WTC11 (cell line): Measurements from ENCODE around the gene CBLB. TPM values are rescaled to one million over a fixed set of nuclear protein-coding genes. Genes with fewer than 3 reads are reported as not detected.

ENCODE experiments used
- ATAC-seq: fragments of 200-7000 bp; cut with Tn5 transposase; 2 replicates; pipeline ENCODE4 v1.10.0; 2021; ENCODE audit warnings: mild to moderate bottlenecking, moderate library complexity
- CTCF ChIA-PET: fragments of 300-600 bp; sonication (Branson Sonifier 250); formaldehyde crosslinking; loops from one replicate; lab custom pipeline; 2021; ENCODE audit warnings: antibody characterized with exemption; lab: Charles Lee
- POLR2A ChIA-PET: fragments of 350-600 bp; sonication (Branson Sonifier 250); formaldehyde crosslinking; loops from one replicate; lab custom pipeline; 2021; ENCODE audit warnings: antibody characterized with exemption; lab: Charles Lee
- DNase-seq: peaks from one replicate; pipeline ENCODE4 v3.0.0; 2021; ENCODE audit warnings: low spot score
- H3K27ac Mint-ChIP-seq: 2 replicates; pipeline ENCODE4 v1.8.0; 2021; ENCODE audit warnings: mixed read lengths
- H3K27me3 Mint-ChIP-seq: 2 replicates; pipeline ENCODE4 v1.8.0; 2021; ENCODE audit warnings: low read depth, mild to moderate bottlenecking, moderate library complexity, mixed read lengths
- H3K36me3 Mint-ChIP-seq: 2 replicates; pipeline ENCODE4 v1.8.0; 2021; ENCODE audit warnings: mixed read lengths
- H3K4me1 Mint-ChIP-seq: 2 replicates; pipeline ENCODE4 v1.8.0; 2022; ENCODE audit warnings: mixed read lengths
- H3K4me3 Mint-ChIP-seq: 2 replicates; pipeline ENCODE4 v1.8.0; 2021; ENCODE audit warnings: mild to moderate bottlenecking, moderate library complexity, mixed read lengths
- H3K9me3 Mint-ChIP-seq: 2 replicates; pipeline ENCODE4 v1.8.0; 2021; ENCODE audit warnings: mixed read lengths
- ATF1 ChIP-seq: sonication (generic); formaldehyde crosslinking; IDR thresholded peaks from 2 replicates; pipeline ENCODE4 v1.8.1; 2023; ENCODE audit warnings: mild to moderate bottlenecking, moderate library complexity, missing genetic modification reagents
- CREB1 ChIP-seq: sonication (generic); formaldehyde crosslinking; IDR thresholded peaks from 2 replicates; pipeline ENCODE4 v1.8.0; 2023; ENCODE audit warnings: mild to moderate bottlenecking, missing genetic modification reagents
- ESRRA ChIP-seq: sonication (generic); formaldehyde crosslinking; IDR thresholded peaks from 2 replicates; pipeline ENCODE4 v1.8.1; 2022; ENCODE audit warnings: mild to moderate bottlenecking, missing genetic modification reagents, borderline replicate concordance
- FOXJ3 ChIP-seq: sonication (generic); formaldehyde crosslinking; IDR thresholded peaks from 2 replicates; pipeline ENCODE4 v1.9.0; 2021; ENCODE audit warnings: missing genetic modification reagents, mild to moderate bottlenecking, borderline replicate concordance
- IRF2 ChIP-seq: sonication (generic); formaldehyde crosslinking; IDR thresholded peaks from 2 replicates; pipeline ENCODE4 v1.8.0; 2022; ENCODE audit warnings: low read depth, missing genetic modification reagents, borderline replicate concordance
- JUN ChIP-seq: sonication (generic); formaldehyde crosslinking; IDR thresholded peaks from 2 replicates; pipeline ENCODE4 v1.8.0; 2023; ENCODE audit warnings: mild to moderate bottlenecking, missing genetic modification reagents
- KAT7 ChIP-seq: sonication (generic); formaldehyde crosslinking; IDR thresholded peaks from 2 replicates; pipeline ENCODE4 v1.8.1; 2023; ENCODE audit warnings: missing genetic modification reagents, mild to moderate bottlenecking, borderline replicate concordance
- MYBL2 ChIP-seq: sonication (generic); formaldehyde crosslinking; IDR thresholded peaks from 2 replicates; pipeline ENCODE4 v1.8.1; 2023; ENCODE audit warnings: mild to moderate bottlenecking, moderate library complexity, missing genetic modification reagents
- NFE2L1 ChIP-seq: sonication (generic); formaldehyde crosslinking; IDR thresholded peaks from 2 replicates; pipeline ENCODE4 v1.8.1; 2023; ENCODE audit warnings: missing genetic modification reagents
- RELA ChIP-seq: sonication (generic); formaldehyde crosslinking; IDR thresholded peaks from 2 replicates; pipeline ENCODE4 v1.8.1; 2022; ENCODE audit warnings: missing genetic modification reagents, mild to moderate bottlenecking, borderline replicate concordance
- SMAD4 ChIP-seq: sonication (generic); formaldehyde crosslinking; IDR thresholded peaks from 2 replicates; pipeline ENCODE4 v1.8.0; 2022; ENCODE audit warnings: mild to moderate bottlenecking, missing genetic modification reagents
- SP1 ChIP-seq: sonication (generic); formaldehyde crosslinking; conservative IDR thresholded peaks from 2 replicates; pipeline ENCODE4 v1.8.1; 2022; ENCODE audit warnings: missing genetic modification reagents
- ZNF232 ChIP-seq: sonication (generic); formaldehyde crosslinking; IDR thresholded peaks from 2 replicates; pipeline ENCODE4 v1.8.0; 2022; ENCODE audit warnings: mild to moderate bottlenecking, missing genetic modification reagents
- total RNA-seq: library from RNA; stranded (reverse); gene quantifications from 3 replicates; pipeline ENCODE4 v1.2.3, GENCODE V29; 2021
- TF ChIP-seq, protein P1 (sequence below): sonication (generic); formaldehyde crosslinking; IDR thresholded peaks from 2 replicates; pipeline ENCODE4 v1.8.0; 2022; ENCODE audit warnings: missing genetic modification reagents
- TF ChIP-seq, protein P2 (sequence below): sonication (generic); formaldehyde crosslinking; IDR thresholded peaks from 2 replicates; pipeline ENCODE4 v1.8.1; 2023; ENCODE audit warnings: mild to moderate bottlenecking, missing genetic modification reagents
- TF ChIP-seq, protein P3 (sequence below): sonication (generic); formaldehyde crosslinking; IDR thresholded peaks from 2 replicates; pipeline ENCODE4 v1.8.1; 2023; ENCODE audit warnings: mild to moderate bottlenecking, moderate library complexity, missing genetic modification reagents
- TF ChIP-seq, protein P4 (sequence below): fragments of 250-450 bp; sonication (Bioruptor Pico); IDR thresholded peaks from 2 replicates; pipeline ENCODE4 v2.1.2; 2022; ENCODE audit warnings: mild to moderate bottlenecking, moderate library complexity
- TF ChIP-seq, protein P5 (sequence below): fragments of 250-450 bp; sonication (Bioruptor Pico); IDR thresholded peaks from 2 replicates; pipeline ENCODE4 v1.9.0; 2021; ENCODE audit warnings: moderate library complexity, mild to moderate bottlenecking, inconsistent platforms, borderline replicate concordance
- TF ChIP-seq, protein P6 (sequence below): sonication (generic); formaldehyde crosslinking; IDR thresholded peaks from 2 replicates; pipeline ENCODE4 v1.8.1; 2022; ENCODE audit warnings: low read depth, missing genetic modification reagents, borderline replicate concordance

CBLB gene
- total RNA-seq, 1 experiment from 2014 or later = 19.8 TPM

DNA sequence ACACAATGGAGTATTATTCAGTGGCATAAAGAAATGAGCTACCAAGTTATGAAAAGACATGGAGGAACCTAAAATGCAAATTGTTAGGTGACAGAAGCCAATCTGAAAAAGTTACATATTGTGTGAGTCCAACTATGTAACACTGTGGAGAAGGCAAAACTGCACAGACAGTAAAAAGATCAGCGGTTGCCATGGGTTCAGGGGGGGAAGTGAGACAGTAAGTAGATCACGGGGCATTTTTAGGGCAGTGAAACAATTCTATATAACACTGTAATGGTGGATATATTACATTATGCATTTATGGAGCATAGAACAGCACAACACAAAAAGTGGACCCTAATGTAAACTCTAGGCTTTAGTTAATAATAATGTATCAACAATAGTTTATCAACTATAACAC lies 17.6 kb downstream of the CBLB start:
- peaks cover 15% of the 10 kb centered on the region for H3K36me3 Mint-ChIP-seq
- H3K27ac Mint-ChIP-seq = no peak overlapping the region
- no peak overlapping the region for H3K4me3 Mint-ChIP-seq
- no peaks in the 10 kb centered on the region for H3K9me3 Mint-ChIP-seq
- H3K27me3 Mint-ChIP-seq = no peaks in the 10 kb centered on the region; the same call in 1 of the 2 replicates
- ChIA-PET POLR2A (interaction anchor here (0.5 kb wide), 1 partner anchor 10 kb away, joined by 4 read pairs; no protein-coding TSS in a partner anchor), CTCF (no interaction called here)
- TF ChIP-seq, protein P1, sequence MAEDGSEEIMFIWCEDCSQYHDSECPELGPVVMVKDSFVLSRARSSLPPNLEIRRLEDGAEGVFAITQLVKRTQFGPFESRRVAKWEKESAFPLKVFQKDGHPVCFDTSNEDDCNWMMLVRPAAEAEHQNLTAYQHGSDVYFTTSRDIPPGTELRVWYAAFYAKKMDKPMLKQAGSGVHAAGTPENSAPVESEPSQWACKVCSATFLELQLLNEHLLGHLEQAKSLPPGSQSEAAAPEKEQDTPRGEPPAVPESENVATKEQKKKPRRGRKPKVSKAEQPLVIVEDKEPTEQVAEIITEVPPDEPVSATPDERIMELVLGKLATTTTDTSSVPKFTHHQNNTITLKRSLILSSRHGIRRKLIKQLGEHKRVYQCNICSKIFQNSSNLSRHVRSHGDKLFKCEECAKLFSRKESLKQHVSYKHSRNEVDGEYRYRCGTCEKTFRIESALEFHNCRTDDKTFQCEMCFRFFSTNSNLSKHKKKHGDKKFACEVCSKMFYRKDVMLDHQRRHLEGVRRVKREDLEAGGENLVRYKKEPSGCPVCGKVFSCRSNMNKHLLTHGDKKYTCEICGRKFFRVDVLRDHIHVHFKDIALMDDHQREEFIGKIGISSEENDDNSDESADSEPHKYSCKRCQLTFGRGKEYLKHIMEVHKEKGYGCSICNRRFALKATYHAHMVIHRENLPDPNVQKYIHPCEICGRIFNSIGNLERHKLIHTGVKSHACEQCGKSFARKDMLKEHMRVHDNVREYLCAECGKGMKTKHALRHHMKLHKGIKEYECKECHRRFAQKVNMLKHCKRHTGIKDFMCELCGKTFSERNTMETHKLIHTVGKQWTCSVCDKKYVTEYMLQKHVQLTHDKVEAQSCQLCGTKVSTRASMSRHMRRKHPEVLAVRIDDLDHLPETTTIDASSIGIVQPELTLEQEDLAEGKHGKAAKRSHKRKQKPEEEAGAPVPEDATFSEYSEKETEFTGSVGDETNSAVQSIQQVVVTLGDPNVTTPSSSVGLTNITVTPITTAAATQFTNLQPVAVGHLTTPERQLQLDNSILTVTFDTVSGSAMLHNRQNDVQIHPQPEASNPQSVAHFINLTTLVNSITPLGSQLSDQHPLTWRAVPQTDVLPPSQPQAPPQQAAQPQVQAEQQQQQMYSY (CRISPR knock-in tag) = no peak
- TF ChIP-seq, protein P2, sequence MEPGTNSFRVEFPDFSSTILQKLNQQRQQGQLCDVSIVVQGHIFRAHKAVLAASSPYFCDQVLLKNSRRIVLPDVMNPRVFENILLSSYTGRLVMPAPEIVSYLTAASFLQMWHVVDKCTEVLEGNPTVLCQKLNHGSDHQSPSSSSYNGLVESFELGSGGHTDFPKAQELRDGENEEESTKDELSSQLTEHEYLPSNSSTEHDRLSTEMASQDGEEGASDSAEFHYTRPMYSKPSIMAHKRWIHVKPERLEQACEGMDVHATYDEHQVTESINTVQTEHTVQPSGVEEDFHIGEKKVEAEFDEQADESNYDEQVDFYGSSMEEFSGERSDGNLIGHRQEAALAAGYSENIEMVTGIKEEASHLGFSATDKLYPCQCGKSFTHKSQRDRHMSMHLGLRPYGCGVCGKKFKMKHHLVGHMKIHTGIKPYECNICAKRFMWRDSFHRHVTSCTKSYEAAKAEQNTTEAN (CRISPR knock-in tag) = no peak
- TF ChIP-seq FOXJ3 = no peak
- TF ChIP-seq CREB1 = no peak
- no peak for TF ChIP-seq JUN (CRISPR knock-in tag)
- TF ChIP-seq ATF1 = no peak
- TF ChIP-seq, protein P3, sequence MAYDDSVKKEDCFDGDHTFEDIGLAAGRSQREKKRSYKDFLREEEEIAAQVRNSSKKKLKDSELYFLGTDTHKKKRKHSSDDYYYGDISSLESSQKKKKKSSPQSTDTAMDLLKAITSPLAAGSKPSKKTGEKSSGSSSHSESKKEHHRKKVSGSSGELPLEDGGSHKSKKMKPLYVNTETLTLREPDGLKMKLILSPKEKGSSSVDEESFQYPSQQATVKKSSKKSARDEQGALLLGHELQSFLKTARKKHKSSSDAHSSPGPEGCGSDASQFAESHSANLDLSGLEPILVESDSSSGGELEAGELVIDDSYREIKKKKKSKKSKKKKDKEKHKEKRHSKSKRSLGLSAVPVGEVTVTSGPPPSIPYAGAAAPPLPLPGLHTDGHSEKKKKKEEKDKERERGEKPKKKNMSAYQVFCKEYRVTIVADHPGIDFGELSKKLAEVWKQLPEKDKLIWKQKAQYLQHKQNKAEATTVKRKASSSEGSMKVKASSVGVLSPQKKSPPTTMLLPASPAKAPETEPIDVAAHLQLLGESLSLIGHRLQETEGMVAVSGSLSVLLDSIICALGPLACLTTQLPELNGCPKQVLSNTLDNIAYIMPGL = no peak
- TF ChIP-seq ESRRA = no peak
- no peak for TF ChIP-seq NFE2L1 (CRISPR knock-in tag)
- TF ChIP-seq MYBL2 (CRISPR knock-in tag) = no peak
- TF ChIP-seq, protein P4, sequence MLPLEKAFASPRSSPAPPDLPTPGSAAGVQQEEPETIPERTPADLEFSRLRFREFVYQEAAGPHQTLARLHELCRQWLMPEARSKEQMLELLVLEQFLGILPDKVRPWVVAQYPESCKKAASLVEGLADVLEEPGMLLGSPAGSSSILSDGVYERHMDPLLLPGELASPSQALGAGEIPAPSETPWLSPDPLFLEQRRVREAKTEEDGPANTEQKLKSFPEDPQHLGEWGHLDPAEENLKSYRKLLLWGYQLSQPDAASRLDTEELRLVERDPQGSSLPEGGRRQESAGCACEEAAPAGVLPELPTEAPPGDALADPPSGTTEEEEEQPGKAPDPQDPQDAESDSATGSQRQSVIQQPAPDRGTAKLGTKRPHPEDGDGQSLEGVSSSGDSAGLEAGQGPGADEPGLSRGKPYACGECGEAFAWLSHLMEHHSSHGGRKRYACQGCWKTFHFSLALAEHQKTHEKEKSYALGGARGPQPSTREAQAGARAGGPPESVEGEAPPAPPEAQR (CRISPR knock-in tag) = no peak
- TF ChIP-seq, protein P5, sequence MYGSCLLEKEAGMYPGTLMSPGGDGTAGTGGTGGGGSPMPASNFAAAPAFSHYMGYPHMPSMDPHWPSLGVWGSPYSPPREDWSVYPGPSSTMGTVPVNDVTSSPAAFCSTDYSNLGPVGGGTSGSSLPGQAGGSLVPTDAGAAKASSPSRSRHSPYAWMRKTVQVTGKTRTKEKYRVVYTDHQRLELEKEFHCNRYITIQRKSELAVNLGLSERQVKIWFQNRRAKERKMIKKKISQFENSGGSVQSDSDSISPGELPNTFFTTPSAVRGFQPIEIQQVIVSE (CRISPR knock-in tag) = no peak
- TF ChIP-seq KAT7 (CRISPR knock-in tag) = no peak
- TF ChIP-seq SP1 (CRISPR knock-in tag) = no peak
- no peak for TF ChIP-seq ZNF232 (CRISPR knock-in tag)
- no peak for TF ChIP-seq IRF2
- TF ChIP-seq, protein P6, sequence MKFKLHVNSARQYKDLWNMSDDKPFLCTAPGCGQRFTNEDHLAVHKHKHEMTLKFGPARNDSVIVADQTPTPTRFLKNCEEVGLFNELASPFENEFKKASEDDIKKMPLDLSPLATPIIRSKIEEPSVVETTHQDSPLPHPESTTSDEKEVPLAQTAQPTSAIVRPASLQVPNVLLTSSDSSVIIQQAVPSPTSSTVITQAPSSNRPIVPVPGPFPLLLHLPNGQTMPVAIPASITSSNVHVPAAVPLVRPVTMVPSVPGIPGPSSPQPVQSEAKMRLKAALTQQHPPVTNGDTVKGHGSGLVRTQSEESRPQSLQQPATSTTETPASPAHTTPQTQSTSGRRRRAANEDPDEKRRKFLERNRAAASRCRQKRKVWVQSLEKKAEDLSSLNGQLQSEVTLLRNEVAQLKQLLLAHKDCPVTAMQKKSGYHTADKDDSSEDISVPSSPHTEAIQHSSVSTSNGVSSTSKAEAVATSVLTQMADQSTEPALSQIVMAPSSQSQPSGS (CRISPR knock-in tag) = no peak
- TF ChIP-seq RELA = no peak
- TF ChIP-seq SMAD4 (CRISPR knock-in tag) = no peak
- DNase-seq (no peak), ATAC-seq (no peak)
- H3K4me1 Mint-ChIP-seq = peaks cover 4% of the 10 kb centered on the region
